Fibroblast of the conjunctiva (primary cell): ENCODE data around the gene UST.
A peak's percentile ranks its signal among the peaks of the same experiment; 100 is the strongest.
"Not testable (repeated sequence)": the region's sequence is repeated elsewhere in the genome, so short reads cannot be mapped to it uniquely, and the experiment has no call there.

ENCODE experiments used
- DNase-seq: peaks from one replicate; pipeline ENCODE4 v3.0.0-alpha.2; 2010; ENCODE audit warnings: low read depth

The UST gene

DNA sequence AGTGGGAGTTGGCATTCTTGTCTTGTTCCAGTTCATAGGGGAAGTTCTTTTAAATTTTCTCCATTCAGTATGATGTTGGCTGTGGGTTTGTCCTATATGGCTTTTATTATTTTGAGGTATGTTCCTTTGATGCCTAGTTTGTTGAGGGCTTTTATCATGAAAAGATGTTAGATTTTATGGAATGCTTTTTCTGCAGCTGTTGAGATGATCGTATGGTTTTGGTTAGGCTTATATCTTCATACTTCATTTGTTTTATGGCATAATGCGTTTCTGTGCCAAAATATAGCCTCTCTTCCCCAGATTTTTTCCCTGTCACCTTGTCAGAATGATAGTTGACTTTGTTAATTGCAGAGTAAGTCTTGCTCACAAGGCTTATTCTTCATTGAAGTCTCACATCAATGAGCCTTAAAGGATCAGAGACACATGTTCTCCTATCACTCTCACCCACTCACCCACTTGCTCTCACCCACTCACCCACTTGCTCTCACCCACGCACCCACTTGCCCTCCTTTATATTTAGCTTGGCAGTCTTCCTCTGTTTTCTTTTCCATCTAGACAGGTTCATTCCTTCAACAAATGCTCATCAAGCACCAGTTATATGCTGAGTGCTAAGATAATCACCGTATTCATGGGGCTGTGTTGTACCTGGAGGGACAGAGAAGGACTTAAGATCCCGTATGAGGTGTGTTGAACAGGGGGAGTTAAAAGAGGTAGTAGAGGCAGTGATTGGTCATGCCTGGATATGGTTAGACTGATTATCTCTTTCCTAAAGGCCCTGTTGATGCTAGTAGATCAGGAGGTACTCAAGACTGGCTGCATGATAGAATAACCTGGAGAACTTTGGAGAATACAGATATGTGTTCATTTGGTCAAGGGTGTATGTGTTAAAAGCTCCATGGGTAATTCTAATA, 19.3 kb downstream of the UST start:
- DNase-seq = no peak

DNA sequence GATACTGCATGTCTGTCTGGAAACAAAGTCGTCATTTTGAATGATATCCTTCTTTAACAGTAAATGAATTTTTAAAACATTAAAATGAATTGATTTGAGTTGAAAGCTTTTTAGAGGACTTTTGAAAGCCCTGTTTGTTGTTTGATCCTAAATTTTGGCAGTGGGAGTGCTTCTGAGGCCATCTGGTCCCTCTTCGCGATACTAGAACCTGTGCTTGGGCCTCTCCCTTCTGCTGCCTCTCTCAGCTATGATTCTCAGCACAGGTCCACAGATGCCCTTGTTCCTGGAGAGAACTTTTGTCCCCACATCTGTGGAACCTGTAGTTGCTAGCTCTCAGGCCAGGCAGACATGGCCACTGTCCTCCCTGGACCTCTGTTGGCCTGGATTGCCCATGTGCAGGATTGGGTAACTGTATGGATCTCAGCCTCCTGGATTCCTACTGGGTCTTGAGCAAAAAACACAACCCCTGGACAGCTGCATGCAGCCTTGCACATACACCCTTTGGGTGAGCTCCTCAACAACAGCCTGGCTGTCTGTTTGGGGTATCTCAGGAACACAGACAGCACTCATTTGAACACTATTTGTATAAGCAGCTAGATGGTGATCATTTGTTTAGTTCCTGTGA, 21.9 kb downstream of the UST start:
- no peak for DNase-seq

DNA sequence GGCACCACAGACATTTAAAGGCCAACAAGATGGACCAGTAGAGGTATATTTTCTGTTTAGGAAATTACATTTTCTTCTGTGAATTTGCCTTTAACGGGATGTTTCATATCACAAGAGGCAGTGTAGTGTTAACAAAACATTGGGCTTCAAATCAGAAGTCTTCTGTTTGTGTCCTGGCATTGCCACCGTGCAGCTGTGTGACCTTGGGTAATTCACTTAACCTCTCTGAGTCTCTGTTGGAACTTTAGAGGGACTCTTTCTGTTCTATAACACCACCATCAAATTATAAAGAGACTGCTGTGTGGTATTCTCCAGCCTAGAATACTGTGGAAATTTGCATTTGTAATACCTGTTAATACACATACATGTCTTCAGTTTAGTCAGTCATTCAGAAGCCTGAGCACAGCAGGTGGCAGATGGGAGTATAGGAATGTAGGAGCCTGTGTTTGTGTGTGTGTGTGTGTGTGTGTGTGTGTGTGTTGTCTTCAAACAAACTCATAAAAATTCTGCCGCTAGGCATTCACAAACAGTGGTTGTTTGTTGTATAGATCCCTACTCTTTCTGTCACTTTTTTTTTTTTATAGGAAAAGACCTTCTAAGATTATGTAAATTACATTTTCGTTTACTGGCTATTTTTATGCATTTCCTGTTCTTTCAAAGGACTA, 22.6 kb downstream of the UST start:
- no peak for DNase-seq

- DNase-seq = no peak
Measured at GRCh38 chr6:148770408-148771211, 23.8 kb downstream of the UST start.

- DNase-seq = no peak
Measured at GRCh38 chr6:148771212-148771601, 24.4 kb downstream of the UST start.

DNA sequence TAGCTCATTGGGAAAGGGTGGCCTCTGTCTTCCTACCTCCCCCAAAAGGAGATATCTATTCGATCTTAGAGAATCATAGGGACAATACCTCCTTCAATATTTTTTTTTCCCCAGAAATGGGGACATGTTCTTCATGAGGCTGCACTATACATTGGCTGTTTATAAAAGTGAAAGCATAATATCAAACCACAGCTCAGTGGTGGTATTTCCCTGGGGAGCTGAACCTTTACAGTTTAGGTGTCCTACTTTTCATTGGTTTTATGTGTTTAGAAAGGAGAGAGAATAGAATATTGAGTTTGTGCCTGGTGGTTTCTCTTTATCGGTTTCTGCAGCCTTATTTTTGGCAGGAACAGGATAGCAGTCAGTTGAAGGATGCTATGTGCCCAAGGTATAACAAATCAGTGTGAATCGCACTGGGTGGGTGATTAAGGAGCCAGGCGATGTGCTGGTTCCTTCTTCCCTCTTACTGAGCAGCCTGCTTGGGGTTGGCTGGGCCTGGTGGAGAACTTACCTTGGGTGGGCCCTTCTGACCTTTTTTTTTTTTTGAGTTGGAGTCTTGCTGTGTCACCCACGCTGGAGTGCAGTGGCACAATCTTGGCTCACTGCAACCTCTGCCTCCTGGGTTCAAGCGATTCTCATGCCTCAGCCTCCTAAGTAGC, 25.2 kb downstream of the UST start:
- no peak for DNase-seq

- no peak for DNase-seq
Measured at GRCh38 chr6:148775161-148775560, 28.3 kb downstream of the UST start.

DNA sequence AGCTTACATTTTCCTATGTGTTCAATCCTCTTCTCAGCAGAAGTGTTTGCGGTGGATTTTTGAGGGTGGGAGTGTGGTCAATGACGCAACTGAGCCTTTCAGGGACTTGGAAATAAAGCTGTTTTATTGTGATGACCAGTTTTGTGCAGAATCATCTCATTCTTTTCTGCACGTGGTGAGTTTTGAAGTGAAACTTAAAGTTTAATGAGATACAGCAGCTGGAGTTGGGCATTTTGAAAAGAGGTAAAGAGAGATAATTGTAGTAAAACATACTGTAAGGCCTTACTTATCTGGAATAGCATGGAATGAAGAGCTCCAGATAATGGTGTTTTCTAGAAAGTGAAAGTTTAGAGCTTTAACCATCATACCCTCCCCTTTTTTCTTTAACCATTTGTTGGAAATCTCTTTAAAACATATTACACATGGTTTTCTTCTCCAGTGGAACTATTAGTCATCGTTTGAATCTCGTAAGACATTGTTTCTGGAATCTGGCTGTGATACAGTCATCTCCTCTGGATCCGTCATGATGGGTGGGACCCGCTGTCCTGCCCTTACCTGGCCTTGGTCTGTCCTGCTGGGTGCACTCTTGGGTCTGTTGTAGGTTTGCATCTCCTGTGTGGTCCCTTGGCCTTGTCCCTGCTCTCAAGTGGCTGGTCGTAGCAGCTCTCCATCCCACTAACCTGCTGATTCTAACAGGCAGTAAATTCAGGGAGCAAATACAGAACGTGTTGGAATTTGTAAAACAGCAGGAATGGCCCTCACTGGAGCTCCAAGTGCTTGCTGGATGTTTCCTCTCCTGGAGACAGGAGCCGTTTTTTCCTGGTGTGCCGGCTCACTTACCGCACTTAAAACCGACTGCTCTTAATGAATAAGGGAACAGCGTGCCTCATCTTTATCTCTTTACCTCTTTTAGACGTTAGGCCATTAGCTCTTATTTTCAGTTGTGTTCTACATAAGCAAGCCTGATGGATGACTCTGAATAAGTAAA, 29.8 kb downstream of the UST start:
- peak; percentile 38 for DNase-seq

GRCh38 chr6:148779142-148779562, 32.3 kb downstream of the UST start:
- no peak for DNase-seq

GRCh38 chr6:148780423-148780822, 33.6 kb downstream of the UST start:
- DNase-seq = not testable (repeated sequence)

GRCh38 chr6:148780918-148781436, 34.1 kb downstream of the UST start:
- DNase-seq = no peak

DNA sequence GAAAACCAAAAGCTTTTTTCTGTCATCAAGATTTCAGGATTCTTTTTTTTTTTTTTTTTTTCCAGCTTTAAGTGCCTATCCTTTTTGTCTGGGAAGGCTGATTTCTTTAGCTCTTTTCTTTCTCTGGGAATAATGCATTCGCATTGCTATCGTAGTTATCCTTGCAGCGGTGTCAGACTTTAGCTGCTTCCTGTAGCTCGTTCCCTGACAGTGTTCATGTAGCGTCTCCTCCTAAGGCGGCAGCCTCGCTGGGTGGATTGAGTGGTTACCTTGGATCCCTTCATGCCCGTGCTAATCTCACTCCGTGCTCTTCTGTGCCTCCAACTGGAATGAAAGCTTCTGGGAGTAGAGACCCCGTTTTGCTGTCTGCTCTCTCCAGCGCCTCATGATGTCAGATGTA, 43.1 kb downstream of the UST start:
- no peak for DNase-seq

GRCh38 chr6:148790404-148790803, 43.6 kb downstream of the UST start:
- DNase-seq = no peak

- no peak for DNase-seq
Measured at GRCh38 chr6:148790817-148791216, 44.0 kb downstream of the UST start.

DNA sequence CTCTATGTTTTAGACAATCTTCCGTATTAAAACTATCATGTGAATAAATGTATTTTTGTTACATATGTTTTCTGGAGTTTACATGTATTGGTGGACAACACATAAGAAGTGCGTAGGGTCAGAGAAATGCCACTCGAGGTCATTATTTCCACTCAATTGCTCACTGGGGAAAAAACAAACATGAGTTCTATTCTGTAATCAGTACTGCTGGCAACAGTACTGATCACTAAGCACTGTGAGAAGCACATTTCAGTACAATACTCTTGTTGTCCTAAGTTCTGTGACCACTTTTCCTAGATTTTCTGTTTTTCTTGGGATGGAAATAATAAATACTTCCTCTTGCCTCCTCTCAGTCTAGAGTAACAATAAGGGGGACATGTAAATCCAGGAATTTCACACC, 44.5 kb downstream of the UST start:
- no peak for DNase-seq

GRCh38 chr6:148793721-148794120, 46.9 kb downstream of the UST start:
- DNase-seq = no peak

DNA sequence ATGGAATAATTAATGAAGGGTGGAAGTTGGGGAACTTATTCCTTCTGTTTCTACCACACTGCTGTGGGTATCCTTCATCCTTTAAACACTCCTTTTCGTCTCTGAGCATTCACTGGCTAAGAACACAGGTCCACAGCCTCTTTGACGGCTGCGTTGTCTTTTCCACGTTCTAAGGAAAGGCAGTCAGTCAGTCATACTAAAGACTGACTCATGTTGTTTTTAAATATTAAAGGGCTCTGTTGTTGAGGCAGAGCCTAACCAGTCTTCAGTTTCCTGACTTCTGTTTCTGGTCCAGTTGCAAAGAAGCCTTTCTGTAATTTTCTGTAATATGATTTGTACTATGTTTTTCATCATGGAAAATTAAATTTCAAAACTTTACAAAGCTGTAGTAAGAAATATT, 48.0 kb downstream of the UST start:
- DNase-seq = no peak

- no peak for DNase-seq
Measured at GRCh38 chr6:148795563-148795962, 48.7 kb downstream of the UST start.

- DNase-seq = no peak
Measured at GRCh38 chr6:148799647-148800046, 52.8 kb downstream of the UST start.

DNA sequence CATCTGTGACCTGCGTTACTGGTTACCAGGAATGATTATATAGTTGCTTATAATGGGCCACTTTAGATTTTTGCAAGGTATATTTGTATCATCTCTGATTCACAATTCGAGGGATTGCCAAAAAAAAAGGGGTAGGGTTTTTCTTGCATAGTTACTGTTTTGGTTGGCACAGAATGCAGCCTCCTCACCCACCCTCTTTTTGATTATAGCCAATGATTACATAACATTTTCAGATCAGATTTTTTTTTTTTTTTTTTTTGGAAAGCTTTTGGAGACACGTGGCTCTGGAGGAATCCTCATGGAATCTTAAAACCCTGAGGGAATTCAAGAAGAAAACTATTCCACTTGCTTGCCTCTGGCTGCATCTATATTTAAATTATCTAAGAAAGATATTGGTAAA, 53.7 kb downstream of the UST start:
- DNase-seq = peak; percentile 46
